Measurements from ENCODE around the gene MRGPRF. TPM values are rescaled to one million over a fixed set of nuclear protein-coding genes. Genes with fewer than 3 reads are reported as not detected.

The MRGPRF gene
- total and polyA plus RNA-seq, 2 donors from 2014 or later, result 9.3 to 19.0 TPM

GRCh38 chr11:69059429-69059828 lies 46.4 kb upstream of the MRGPRF start:
- Histone ChIP-seq H3K27me3 (ENCODE audit: control insufficient read depth, insufficient read depth, low read length) (no peaks in the 10 kb centered on the region), H3K4me1 (ENCODE audit: control insufficient read depth in 2 of 3, insufficient read depth in 2 of 3, low read depth in 1 of 3, low read length in 3 of 3) (peaks cover 0 to 10% (median 7%) of the 10 kb centered on the region in 3 donors), H3K9me3 (ENCODE audit: control insufficient read depth in 2 of 3, insufficient read depth in 1 of 3, low read length in 3 of 3) (no peaks in the 10 kb centered on the region), H3K9ac (ENCODE audit: low read length in 3 of 3) (no peak overlapping the region), H3K4me3 (ENCODE audit: low read length in 3 of 3) (no peak overlapping the region), H3K36me3 (ENCODE audit: control insufficient read depth in 2 of 3, insufficient read depth in 3 of 3, low read length in 3 of 3) (peaks cover 0 to 27% (median 14%) of the 10 kb centered on the region in 3 donors), H3K27ac (ENCODE audit: low read depth in 2 of 2, low read length in 2 of 2) (no peak overlapping the region)
- no peak for TF ChIP-seq CTCF (IDR thresholded peaks at IDR 0.05; ENCODE audit: borderline replicate concordance, extremely low read depth, insufficient read depth)
- DNase-seq (no peak), FAIRE-seq (no peak)
- intact Hi-C loops (cut with DNase I), result no loop called here

GRCh38 chr11:69058511-69059270 lies 45.6 kb upstream of the MRGPRF start:
- no peak for FAIRE-seq
- Histone ChIP-seq H3K27ac (ENCODE audit: low read depth in 2 of 2, low read length in 2 of 2) (no peak overlapping the region), H3K27me3 (ENCODE audit: control insufficient read depth, insufficient read depth, low read length) (no peaks in the 10 kb centered on the region), H3K9me3 (ENCODE audit: control insufficient read depth in 2 of 3, insufficient read depth in 1 of 3, low read length in 3 of 3) (no peaks in the 10 kb centered on the region), H3K36me3 (ENCODE audit: control insufficient read depth in 2 of 3, insufficient read depth in 3 of 3, low read length in 3 of 3) (peaks cover 0 to 27% (median 14%) of the 10 kb centered on the region in 3 donors), H3K4me3 (ENCODE audit: low read length in 3 of 3) (no peak overlapping the region), H3K9ac (ENCODE audit: low read length in 3 of 3) (no peak overlapping the region), H3K4me1 (ENCODE audit: control insufficient read depth in 2 of 3, insufficient read depth in 2 of 3, low read depth in 1 of 3, low read length in 3 of 3) (peaks cover 0 to 14% (median 10%) of the 10 kb centered on the region in 3 donors)
- peak in 4 of 5 donors; percentile 51 to 73 (median 64) for DNase-seq
- TF ChIP-seq CTCF (IDR thresholded peaks at IDR 0.05; ENCODE audit: borderline replicate concordance, extremely low read depth, insufficient read depth), result no peak
- intact Hi-C loops (cut with DNase I), result no loop called here

GRCh38 chr11:69057801-69058200 lies 44.8 kb upstream of the MRGPRF start:
- intact Hi-C loops (cut with DNase I), result no loop called here
- Histone ChIP-seq H3K27ac (ENCODE audit: low read depth in 2 of 2, low read length in 2 of 2) (no peak overlapping the region), H3K36me3 (ENCODE audit: control insufficient read depth in 2 of 3, insufficient read depth in 3 of 3, low read length in 3 of 3) (peaks cover 0 to 26% (median 12%) of the 10 kb centered on the region in 3 donors), H3K9ac (ENCODE audit: low read length in 3 of 3) (no peak overlapping the region), H3K4me3 (ENCODE audit: low read length in 3 of 3) (no peak overlapping the region), H3K9me3 (ENCODE audit: control insufficient read depth in 2 of 3, insufficient read depth in 1 of 3, low read length in 3 of 3) (no peaks in the 10 kb centered on the region), H3K27me3 (ENCODE audit: control insufficient read depth, insufficient read depth, low read length) (no peaks in the 10 kb centered on the region), H3K4me1 (ENCODE audit: control insufficient read depth in 2 of 3, insufficient read depth in 2 of 3, low read depth in 1 of 3, low read length in 3 of 3) (peaks cover 0 to 19% (median 10%) of the 10 kb centered on the region in 3 donors)
- peak in 1 of 5 donors; percentile 58 for DNase-seq
- no peak for TF ChIP-seq CTCF (IDR thresholded peaks at IDR 0.05; ENCODE audit: borderline replicate concordance, extremely low read depth, insufficient read depth)
- FAIRE-seq, result no peak

All from kidney (tissue), 14 donors.